Right lobe of liver (tissue), 6 donors: Measurements from ENCODE around the gene ETFA. TPM values are rescaled to one million over a fixed set of nuclear protein-coding genes. Genes with fewer than 3 reads are reported as not detected.

ENCODE experiments used
- ATAC-seq, 4 donors: fragments of 200-7000 bp; cut with Tn5 transposase; one replicate each; pipeline ENCODE4 v1.9.1; 2020; ENCODE audit warnings: mild to moderate bottlenecking in 4 of 4, moderate library complexity in 4 of 4
- DNase-seq, 3 donors: peaks; one replicate each; pipeline ENCODE4 v3.0.0-alpha.2; 2020
- H3K27ac ChIP-seq, 3 donors: fragments of 200-600 bp; one replicate each; pipeline ENCODE4 v1.8.0; 2022
- H3K27me3 ChIP-seq, 2 donors: fragments of 200-600 bp; one replicate each; pipeline ENCODE4 v1.8.0; 2022
- H3K36me3 ChIP-seq, 4 donors: fragments of 200-600 bp; sonication (generic) in 1 of 4; one replicate each; pipeline versions ENCODE4 v1.5.1 to v1.8.0; 2017 to 2022; ENCODE audit warnings: control low read depth in 1 of 4
- H3K4me1 ChIP-seq, 4 donors: fragments of 200-600 bp; sonication (generic) in 1 of 4; one replicate each; pipeline versions ENCODE4 v1.5.1 to v1.8.0; 2017 to 2022; ENCODE audit warnings: control low read depth in 1 of 4
- H3K4me3 ChIP-seq, 3 donors: fragments of 200-600 bp; one replicate each; pipeline ENCODE4 v1.8.0; 2022
- H3K9me3 ChIP-seq, 4 donors: fragments of 200-600 bp; sonication (generic) in 1 of 4; one replicate each; pipeline versions ENCODE4 v1.5.1 to v1.8.0; 2017 to 2022; ENCODE audit warnings: control low read depth in 1 of 4
- POLR2A ChIP-seq: fragments of 450-650 bp; IDR thresholded peaks from one replicate; pipeline ENCODE4 v1.6.1; 2017; ENCODE audit warnings: antibody characterized with exemption, mild to moderate bottlenecking
- WGBS: methylation state at CpG from one replicate; pipeline ENCODE4 v1.1.6; 2018; ENCODE audit warnings: low coverage, low lambda C conversion rate; ENCODE audit not compliant: insufficient coverage; ENCODE audit errors: missing lambda C conversion rate; 5-methylcytosine and 5-hydroxymethylcytosine counted together
- intact Hi-C, 2 donors: fragments of 100-400 bp; cut with DNase I; formaldehyde crosslinking; loops; one replicate each; pipeline versions ENCODE4 v1.11.2 to v1.14.1; 2022
- total RNA-seq, 6 experiments: library from RNA; depleted of rRNA in 2 of 6; stranded (reverse); fragments of >200 nt in 2 of 6; fragmentation: NEBNext Ultra II Directional in 3 of 6; extraction: Animal tissue kit (Norgen Biotek cat#: 25700) in 3 of 6; gene quantifications; one replicate each; pipeline versions ENCODE4 v1.1.0 to v1.2.4, GENCODE V29; 2016 to 2023
- TF ChIP-seq, protein P1 (sequence below), 4 donors: fragments of 200-600 bp in 3 of 4; fragments of 450-650 bp in 1 of 4; IDR thresholded peaks; one replicate each; pipeline versions ENCODE4 v1.5.1 to v1.8.0; 2016 to 2022; ENCODE audit warnings: antibody characterized with exemption in 4 of 4, mild to moderate bottlenecking in 2 of 4
- donor health status: DM: no; HTN: yes; CAD: no.
- donor health status: DM: no; HTN: no; CAD: no.
- donor health status: DM: no; HTN: no; CAD: no.
- donor health status: DM: no; HTN: yes; CAD: no.
- donor health status: DM: no; HTN: yes; CAD: no.

ETFA gene
- total RNA-seq, 6 experiments from 2014 or later, result 208 to 302 (median 274) TPM

DNA sequence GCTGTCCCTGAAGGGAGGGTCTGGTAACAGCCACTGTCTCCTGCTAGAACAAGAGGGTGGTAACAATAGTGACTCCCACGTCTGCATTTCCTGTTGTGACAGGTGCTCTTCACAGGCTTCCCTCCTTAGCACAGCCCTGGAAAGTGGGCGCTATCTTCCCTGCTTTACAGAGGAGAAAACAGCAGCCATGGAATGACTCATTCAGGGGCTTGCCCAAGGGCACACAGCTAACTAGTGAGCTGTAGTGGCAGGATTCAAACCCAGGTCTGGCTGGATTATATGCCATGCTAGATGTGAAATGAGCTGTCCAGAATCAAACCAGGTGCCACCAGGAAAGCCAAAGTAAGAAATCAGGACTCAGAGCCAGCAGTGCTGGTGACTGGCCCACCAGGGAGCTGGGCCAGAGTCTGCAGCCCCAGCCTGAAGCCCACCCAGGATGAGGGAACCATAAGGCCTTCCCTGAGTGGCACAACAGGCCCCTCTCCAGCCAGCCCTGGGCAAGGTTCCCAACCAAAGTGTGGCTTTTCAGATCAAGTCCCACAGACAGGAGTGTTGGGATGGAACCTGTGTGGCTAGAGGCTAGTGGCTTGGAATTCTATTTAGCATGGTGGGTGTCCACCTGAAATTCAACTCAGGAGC, 102.4 kb downstream of the ETFA start:
- ATAC-seq (no peak), DNase-seq (no peak)
- Histone ChIP-seq H3K36me3 (peaks cover 0 to 30% (median 21%) of the 10 kb centered on the region in 4 donors), H3K4me3 (no peak overlapping the region), H3K27ac (no peak overlapping the region), H3K27me3 (no peaks in the 10 kb centered on the region), H3K9me3 (no peaks in the 10 kb centered on the region), H3K4me1 (no peaks in the 10 kb centered on the region)
- no peak for TF ChIP-seq POLR2A
- TF ChIP-seq, protein P1, sequence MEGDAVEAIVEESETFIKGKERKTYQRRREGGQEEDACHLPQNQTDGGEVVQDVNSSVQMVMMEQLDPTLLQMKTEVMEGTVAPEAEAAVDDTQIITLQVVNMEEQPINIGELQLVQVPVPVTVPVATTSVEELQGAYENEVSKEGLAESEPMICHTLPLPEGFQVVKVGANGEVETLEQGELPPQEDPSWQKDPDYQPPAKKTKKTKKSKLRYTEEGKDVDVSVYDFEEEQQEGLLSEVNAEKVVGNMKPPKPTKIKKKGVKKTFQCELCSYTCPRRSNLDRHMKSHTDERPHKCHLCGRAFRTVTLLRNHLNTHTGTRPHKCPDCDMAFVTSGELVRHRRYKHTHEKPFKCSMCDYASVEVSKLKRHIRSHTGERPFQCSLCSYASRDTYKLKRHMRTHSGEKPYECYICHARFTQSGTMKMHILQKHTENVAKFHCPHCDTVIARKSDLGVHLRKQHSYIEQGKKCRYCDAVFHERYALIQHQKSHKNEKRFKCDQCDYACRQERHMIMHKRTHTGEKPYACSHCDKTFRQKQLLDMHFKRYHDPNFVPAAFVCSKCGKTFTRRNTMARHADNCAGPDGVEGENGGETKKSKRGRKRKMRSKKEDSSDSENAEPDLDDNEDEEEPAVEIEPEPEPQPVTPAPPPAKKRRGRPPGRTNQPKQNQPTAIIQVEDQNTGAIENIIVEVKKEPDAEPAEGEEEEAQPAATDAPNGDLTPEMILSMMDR (IDR thresholded peaks at IDR 0.05), result no peak
- WGBS, result 81% methylated on average over 2 of the region's 2 CpGs
- intact Hi-C loops, result no loop called here

GRCh38 chr15:76208084-76208785, 103.0 kb downstream of the ETFA start:
- 95% methylated on average over 3 of the region's 8 CpGs for WGBS
- ATAC-seq (no peak), DNase-seq (no peak)
- TF ChIP-seq, protein P1 (IDR thresholded peaks at IDR 0.05), result no peak
- TF ChIP-seq POLR2A, result no peak
- no peak overlapping the region for H3K27ac ChIP-seq
- no peaks in the 10 kb centered on the region for H3K9me3 ChIP-seq
- intact Hi-C loops, result no loop called here
- no peaks in the 10 kb centered on the region for H3K27me3 ChIP-seq
- no peaks in the 10 kb centered on the region for H3K4me1 ChIP-seq
- no peak overlapping the region for H3K4me3 ChIP-seq
- H3K36me3 ChIP-seq, result peaks cover 0 to 24% (median 16%) of the 10 kb centered on the region in 4 donors

DNA sequence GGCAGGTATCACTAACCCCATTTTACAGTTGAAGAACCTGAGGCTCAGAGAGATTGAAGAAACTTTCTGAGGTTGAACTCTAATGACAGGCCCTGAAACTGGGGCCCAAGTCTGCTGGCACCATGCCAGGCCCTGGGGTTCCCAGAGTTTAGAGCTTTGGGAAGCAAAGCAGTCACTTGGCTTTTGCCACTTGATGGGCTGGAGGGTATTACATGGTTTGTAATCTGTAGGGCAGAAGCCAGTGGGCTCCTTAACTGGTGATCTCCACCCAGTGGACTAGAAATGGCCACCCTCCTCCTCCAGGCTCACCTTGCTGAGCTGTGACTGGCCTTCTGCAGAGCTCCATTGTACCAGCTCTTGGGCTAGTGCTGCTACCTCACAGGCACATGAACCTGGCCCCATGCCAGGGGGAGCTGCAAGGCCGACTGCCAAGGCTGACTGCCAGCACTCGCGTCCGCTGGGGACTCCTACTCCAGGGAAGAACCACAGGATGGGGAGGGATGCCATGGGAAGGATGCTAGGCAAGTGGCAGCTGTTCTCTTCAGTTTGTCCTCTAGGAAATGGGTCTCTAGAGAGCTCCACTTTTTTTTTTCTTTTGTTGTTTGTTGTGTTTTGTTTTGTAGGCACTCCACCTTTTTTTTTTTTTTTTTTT, 104.8 kb downstream of the ETFA start:
- no peaks in the 10 kb centered on the region for H3K9me3 ChIP-seq
- peaks cover 0 to 18% (median 11%) of the 10 kb centered on the region in 4 donors for H3K36me3 ChIP-seq
- WGBS, result no CpG with 5 or more reads among the region's 4 CpGs
- H3K4me1 ChIP-seq, result no peaks in the 10 kb centered on the region
- peak; percentile 71 to 86 (median 74) for ATAC-seq
- H3K27me3 ChIP-seq, result no peaks in the 10 kb centered on the region
- TF ChIP-seq, protein P1 (IDR thresholded peaks at IDR 0.05), result no peak
- no peak for TF ChIP-seq POLR2A
- intact Hi-C loops, result no loop called here
- H3K27ac ChIP-seq, result no peak overlapping the region
- DNase-seq, result peak; percentile 86 to 92 (median 90)
- H3K4me3 ChIP-seq, result no peak overlapping the region

DNA sequence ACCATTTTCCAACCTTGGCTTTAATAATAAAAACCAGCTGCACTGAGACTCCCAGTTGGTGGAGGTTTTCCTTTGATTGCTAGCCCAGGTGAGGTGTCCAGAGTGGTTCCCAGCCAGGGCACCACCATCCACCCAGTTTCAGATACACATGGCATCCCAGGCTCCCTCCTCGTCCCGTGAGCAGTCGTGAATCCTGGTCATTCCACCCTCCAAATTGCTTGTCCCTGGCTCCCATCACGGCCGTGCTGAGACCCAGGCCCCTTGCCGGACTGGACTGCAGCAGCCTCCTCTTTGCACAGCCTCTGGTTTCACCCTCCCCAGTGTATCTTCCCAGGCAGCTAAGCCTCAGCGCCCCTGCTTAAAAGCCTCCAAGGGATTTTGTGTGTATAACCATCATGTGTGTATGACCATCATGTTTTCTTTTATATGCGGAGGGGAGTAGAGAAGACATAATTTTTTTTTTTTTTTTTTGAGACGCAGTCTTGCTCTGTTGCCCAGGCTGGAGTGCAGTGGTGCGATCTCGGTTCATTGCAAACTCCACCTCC, 106.3 kb downstream of the ETFA start:
- intact Hi-C loops, result no loop called here
- Histone ChIP-seq H3K36me3 (peaks cover 0 to 5% (median 3%) of the 10 kb centered on the region in 4 donors), H3K27ac (no peak overlapping the region), H3K4me3 (no peak overlapping the region), H3K9me3 (no peaks in the 10 kb centered on the region), H3K4me1 (no peaks in the 10 kb centered on the region), H3K27me3 (no peaks in the 10 kb centered on the region)
- peak in 1 of 3 donors; percentile 40 for DNase-seq
- ATAC-seq, result no peak
- WGBS, result 97% methylated on average over 7 of the region's 11 CpGs
- TF ChIP-seq POLR2A, result no peak
- TF ChIP-seq, protein P1 (IDR thresholded peaks at IDR 0.05), result no peak
